ENCODE results near the gene PCK2.
"Not testable (repeated sequence)": the region's sequence is repeated elsewhere in the genome, so short reads cannot be mapped to it uniquely, and the experiment has no call there.

DNA sequence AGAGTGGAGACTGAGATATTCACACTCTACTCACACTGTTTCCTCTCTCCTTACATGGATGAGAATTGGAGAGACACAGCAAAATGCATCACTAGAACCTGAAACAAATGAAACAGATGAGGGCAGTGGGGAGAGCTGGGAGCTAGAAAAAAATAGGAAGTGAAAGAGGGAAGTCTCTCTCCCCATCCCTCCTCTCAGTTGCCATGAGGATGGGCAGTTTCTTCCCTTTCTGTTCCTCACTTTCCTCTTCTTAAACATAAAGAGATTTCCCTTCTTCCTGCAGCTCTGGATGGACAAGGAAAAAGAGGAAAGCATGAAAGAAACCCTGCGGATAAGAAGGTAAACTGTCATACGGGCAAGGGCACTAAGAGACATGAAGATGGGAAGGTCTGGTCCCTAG lies 45.1 kb upstream of the PCK2 start:
- TF ChIP-seq RARB (CRISPR knock-in tag; IDR thresholded peaks at IDR 0.05); ZNF565 (CRISPR knock-in tag; conservative IDR thresholded peaks at IDR 0.05; ENCODE audit: low read depth); ISL1 (CRISPR knock-in tag; IDR thresholded peaks at IDR 0.05); ZFP30 (CRISPR knock-in tag; IDR thresholded peaks at IDR 0.05); ARNTL (CRISPR knock-in tag; IDR thresholded peaks at IDR 0.05; ENCODE audit: borderline replicate concordance, low read depth): not testable (repeated sequence)
- TF ChIP-seq, protein P1, sequence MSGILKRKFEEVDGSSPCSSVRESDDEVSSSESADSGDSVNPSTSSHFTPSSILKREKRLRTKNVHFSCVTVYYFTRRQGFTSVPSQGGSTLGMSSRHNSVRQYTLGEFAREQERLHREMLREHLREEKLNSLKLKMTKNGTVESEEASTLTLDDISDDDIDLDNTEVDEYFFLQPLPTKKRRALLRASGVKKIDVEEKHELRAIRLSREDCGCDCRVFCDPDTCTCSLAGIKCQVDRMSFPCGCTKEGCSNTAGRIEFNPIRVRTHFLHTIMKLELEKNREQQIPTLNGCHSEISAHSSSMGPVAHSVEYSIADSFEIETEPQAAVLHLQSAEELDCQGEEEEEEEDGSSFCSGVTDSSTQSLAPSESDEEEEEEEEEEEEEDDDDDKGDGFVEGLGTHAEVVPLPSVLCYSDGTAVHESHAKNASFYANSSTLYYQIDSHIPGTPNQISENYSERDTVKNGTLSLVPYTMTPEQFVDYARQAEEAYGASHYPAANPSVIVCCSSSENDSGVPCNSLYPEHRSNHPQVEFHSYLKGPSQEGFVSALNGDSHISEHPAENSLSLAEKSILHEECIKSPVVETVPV (CRISPR knock-in tag; IDR thresholded peaks at IDR 0.05) = not testable (repeated sequence)

Data from SK-N-SH treated with all-trans-retinoic acid at 6 μM for 48 hours (cell line).